Erythroblast (primary cell): ENCODE data around the gene ANAPC13.

Experiments used
- GATA1 ChIP-seq: IDR thresholded peaks from 2 replicates; pipeline ENCODE4 v1.6.1; 2011; ENCODE audit warnings: low read depth, mild to moderate bottlenecking, control low read depth, low read length, moderate library complexity
- POLR2A ChIP-seq: IDR thresholded peaks from 2 replicates; pipeline ENCODE4 v1.6.1; 2011; ENCODE audit warnings: mild to moderate bottlenecking, low read length

- TF ChIP-seq POLR2A = no peak
- TF ChIP-seq GATA1 = no peak
Measured at GRCh38 chr3:134445095-134445494, 40.7 kb downstream of the ANAPC13 start.
